HCT116 (cell line): Measurements from ENCODE around the gene NAB2. TPM values are rescaled to one million over a fixed set of nuclear protein-coding genes. Genes with fewer than 3 reads are reported as not detected.

Source experiments
- ATAC-seq: fragments of 200-7000 bp; cut with Tn5 transposase; 2 replicates; pipeline ENCODE4 v1.9.1; 2020; ENCODE audit warnings: mild to moderate bottlenecking, moderate library complexity
- BruUV-seq: library from RNA; stranded (reverse); fragments of 400-500 nt; replicated peaks from 2 replicates; lab custom pipeline; 2021; lab: Mats Ljungman, UMichigan
- CTCF ChIA-PET: fragments of 300-600 bp; sonication (Branson Sonifier 250); formaldehyde crosslinking; loops from one replicate; lab custom pipeline; 2021; ENCODE audit warnings: antibody characterized with exemption; lab: Charles Lee
- POLR2A ChIA-PET: fragments of 300-600, 350-600 bp; sonication (Branson Sonifier 250); formaldehyde crosslinking; loops from one replicate; lab custom pipeline; 2021; ENCODE audit warnings: antibody characterized with exemption; lab: Charles Lee
- RAD21 ChIA-PET, 2 experiments: fragments of 300-600 bp; sonication (Branson Sonifier 250); formaldehyde crosslinking; loops; one replicate each; lab custom pipeline; 2023; ENCODE audit warnings: low total read pairs in 2 of 2; ENCODE audit not compliant: uncharacterized antibody in 2 of 2, unreplicated experiment in 2 of 2, low non-redundant PET in 1 of 2; lab: Charles Lee
- DNase-seq: peaks from one replicate; pipeline ENCODE4 v3.0.0-alpha.2; 2010; ENCODE audit warnings: low read depth, low spot score
- H2AFZ ChIP-seq: fragments of 200-600 bp; shearing (Covaris generic), sonication (generic); 2 replicates; pipeline ENCODE4 v1.6.1; 2017; ENCODE audit warnings: low read depth, mixed run types, mixed read lengths, antibody characterized with exemption, low read length; ENCODE audit not compliant: poor library complexity, severe bottlenecking
- H3K27ac ChIP-seq: 2 replicates; pipeline ENCODE4 v1.5.1; 2012; ENCODE audit warnings: low read depth, low read length
- H3K27me3 ChIP-seq: fragments of 200-600 bp; sonication (generic); 2 replicates; pipeline ENCODE4 v1.6.1; 2016; ENCODE audit warnings: mixed run types, low read length, mixed read lengths; ENCODE audit not compliant: insufficient read depth
- H3K36me3 ChIP-seq, 2 experiments: fragments of 200-500 bp in 1 of 2; fragments of 200-600 bp in 1 of 2; sonication (Bioruptor generic) in 1 of 2; sonication (generic) in 1 of 2; 2 replicates each; pipeline versions ENCODE4 v1.5.1 to v1.6.1; 2014 to 2016; ENCODE audit warnings: low read length in 2 of 2, inconsistent platforms in 1 of 2, mixed read lengths in 1 of 2, mixed run types in 1 of 2; ENCODE audit not compliant: insufficient read depth in 2 of 2, control insufficient read depth in 1 of 2
- H3K4me1 ChIP-seq, 2 experiments: fragments of 200-600 bp in 1 of 2; sonication (generic) in 1 of 2; 2 replicates each; pipeline versions ENCODE4 v1.5.1 to v1.6.1; 2012 to 2017; ENCODE audit warnings: low read length in 2 of 2, inconsistent platforms in 1 of 2, mild to moderate bottlenecking in 1 of 2, mixed read lengths in 1 of 2, mixed run types in 1 of 2, moderate library complexity in 1 of 2; ENCODE audit not compliant: insufficient read depth in 2 of 2, control insufficient read depth in 1 of 2
- H3K4me2 ChIP-seq: fragments of 200-600 bp; sonication (generic); 2 replicates; pipeline ENCODE4 v1.6.1; 2017; ENCODE audit warnings: mixed run types, low read length, mixed read lengths
- H3K4me3 ChIP-seq, 2 experiments: fragments of 200-600 bp in 1 of 2; sonication (generic) in 1 of 2; replicated peaks in 1 of 2; 2 replicates each; pipeline ENCODE4 v1.5.1; 2011 to 2016; ENCODE audit warnings: low read length in 2 of 2, control low read depth in 1 of 2, low read depth in 1 of 2, mild to moderate bottlenecking in 1 of 2, mixed read lengths in 1 of 2, mixed run types in 1 of 2
- H3K79me2 ChIP-seq: fragments of 200-600 bp; sonication (generic); 2 replicates; pipeline ENCODE4 v1.6.1; 2017; ENCODE audit warnings: mild to moderate bottlenecking, mixed run types, low read length, moderate library complexity, mixed read lengths; ENCODE audit not compliant: insufficient read depth
- H3K9ac ChIP-seq: fragments of 200-600 bp; sonication (generic); 2 replicates; pipeline ENCODE4 v1.6.1; 2016; ENCODE audit warnings: low read length, mixed read lengths
- H3K9me2 ChIP-seq: fragments of 200-600 bp; sonication (generic), shearing (Covaris generic); 2 replicates; pipeline ENCODE4 v1.6.1; 2017; ENCODE audit warnings: mixed run types, mild to moderate bottlenecking, moderate library complexity; ENCODE audit not compliant: insufficient read depth
- H3K9me3 ChIP-seq, 2 experiments: fragments of 200-500 bp in 1 of 2; fragments of 200-600 bp in 1 of 2; sonication (Bioruptor generic) in 1 of 2; sonication (generic) in 1 of 2; 2 replicates each; pipeline ENCODE4 v1.6.1; 2014 to 2017; ENCODE audit warnings: low read length in 2 of 2, mixed read lengths in 2 of 2, inconsistent platforms in 1 of 2, low read depth in 1 of 2, mild to moderate bottlenecking in 1 of 2, mixed run types in 1 of 2, moderate library complexity in 1 of 2; ENCODE audit not compliant: control insufficient read depth in 1 of 2, insufficient read depth in 1 of 2
- H4K20me1 ChIP-seq: fragments of 200-600 bp; sonication (generic), shearing (Covaris generic); 2 replicates; pipeline ENCODE4 v1.6.1; 2017; ENCODE audit warnings: mixed run types, mild to moderate bottlenecking, moderate library complexity; ENCODE audit not compliant: insufficient read depth
- ATF3 ChIP-seq: IDR thresholded peaks from 2 replicates; pipeline ENCODE4 v1.6.1; 2012
- CBX3 ChIP-seq: IDR thresholded peaks from 2 replicates; pipeline ENCODE4 v1.6.1; 2012; ENCODE audit warnings: low read depth
- CEBPB ChIP-seq: IDR thresholded peaks from 2 replicates; pipeline ENCODE4 v1.6.1; 2012; ENCODE audit warnings: low read depth
- CTCF ChIP-seq, 3 experiments: fragments of 200-600 bp in 1 of 3; sonication (generic) in 1 of 3; IDR thresholded peaks in 2 of 3; conservative IDR thresholded peaks in 1 of 3; 2 replicates each; pipeline ENCODE4 v1.5.1; 2012 to 2017; ENCODE audit warnings: low read depth in 2 of 3, low read length in 2 of 3, antibody characterized with exemption in 1 of 3, borderline replicate concordance in 1 of 3, control low read depth in 1 of 3, mild to moderate bottlenecking in 1 of 3, mixed read lengths in 1 of 3, mixed run types in 1 of 3, moderate library complexity in 1 of 3; ENCODE audit not compliant: insufficient read depth in 1 of 3
- ELF1 ChIP-seq: IDR thresholded peaks from 2 replicates; pipeline ENCODE4 v1.6.1; 2012; ENCODE audit warnings: low read depth, borderline replicate concordance
- EZH2 ChIP-seq: fragments of 200-600 bp; sonication (generic); IDR thresholded peaks from 2 replicates; pipeline ENCODE4 v1.6.1; 2017; ENCODE audit warnings: antibody characterized with exemption, mixed run types
- EZH2phosphoT487 ChIP-seq: fragments of 200-600 bp; IDR thresholded peaks from 2 replicates; pipeline ENCODE4 v1.6.1; 2018; ENCODE audit warnings: antibody characterized with exemption, borderline replicate concordance
- FOSL1 ChIP-seq: IDR thresholded peaks from 2 replicates; pipeline ENCODE4 v1.6.1; 2012; ENCODE audit warnings: low read depth
- MAX ChIP-seq: IDR thresholded peaks from 2 replicates; pipeline ENCODE4 v1.6.1; 2012
- POLR2AphosphoS5 ChIP-seq: IDR thresholded peaks from 2 replicates; pipeline ENCODE4 v1.6.1; 2011; ENCODE audit warnings: mild to moderate bottlenecking, low read depth, low read length, moderate library complexity
- REST ChIP-seq: IDR thresholded peaks from 2 replicates; pipeline ENCODE4 v1.6.1; 2012; ENCODE audit warnings: low read depth
- SP1 ChIP-seq: IDR thresholded peaks from 2 replicates; pipeline ENCODE4 v1.6.1; 2012; ENCODE audit warnings: low read depth
- SRF ChIP-seq: IDR thresholded peaks from 2 replicates; pipeline ENCODE4 v1.6.1; 2012; ENCODE audit warnings: low read depth
- TCF7L2 ChIP-seq: IDR thresholded peaks from 2 replicates; pipeline ENCODE4 v1.7.0; 2011; ENCODE audit warnings: borderline replicate concordance, inconsistent platforms; ENCODE audit not compliant: insufficient read depth, insufficient read length; ENCODE audit errors: extremely low read depth
- YY1 ChIP-seq: IDR thresholded peaks from 2 replicates; pipeline ENCODE4 v1.6.1; 2011; ENCODE audit warnings: low read length, low read depth, moderate library complexity, mild to moderate bottlenecking; ENCODE audit not compliant: insufficient replicate concordance; ENCODE audit errors: extremely low read depth
- ZNF274 ChIP-seq: fragments of 200-500 bp; sonication (Bioruptor generic); IDR thresholded peaks from 2 replicates; pipeline ENCODE4 v1.6.1; 2014; ENCODE audit warnings: mild to moderate bottlenecking, low read depth, low read length, inconsistent platforms
- intact Hi-C: fragments of 100-400 bp; cut with micrococcal nuclease; formaldehyde crosslinking; loops from 2 replicates; pipeline ENCODE4 v1.10.0; 2022
- total RNA-seq: library from RNA; stranded (reverse); gene quantifications from one replicate; pipeline ENCODE4 v1.2.1, GENCODE V29; 2021; ENCODE audit not compliant: unreplicated experiment

The NAB2 gene
- total RNA-seq, 1 experiment from 2014 or later, result 77.1 TPM

GRCh38 chr12:57046947-57047890 lies 41.7 kb upstream of the NAB2 start:
- H4K20me1 ChIP-seq, result no peaks in the 10 kb centered on the region
- ATAC-seq (no peak), DNase-seq (no peak)
- peaks cover 4 to 26% of the 10 kb centered on the region in 2 experiments for H3K4me1 ChIP-seq
- H3K4me2 ChIP-seq, result no peak overlapping the region
- no peak overlapping the region for H3K4me3 ChIP-seq
- H3K27ac ChIP-seq, result no peak overlapping the region
- H3K27me3 ChIP-seq, result peaks cover 6% of the 10 kb centered on the region; the same call in 1 of the 2 replicates
- no peaks in the 10 kb centered on the region for H3K36me3 ChIP-seq
- ChIA-PET CTCF (no interaction called here), POLR2A (interaction anchor here (1.5 kb wide), 1 partner anchor 41 kb away, joined by 3 read pairs; no protein-coding TSS in a partner anchor), RAD21 (no interaction called here)
- H3K9me3 ChIP-seq, result no peaks in the 10 kb centered on the region
- intact Hi-C loops, result no loop called here
- no TSS peak for BruUV-seq
- TF ChIP-seq REST (no peak), SP1 (no peak), CEBPB (no peak), FOSL1 (no peak), CTCF (IDR thresholded peaks at IDR 0.05 in 2 of 3, conservative IDR thresholded peaks at IDR 0.05 in 1 of 3; ENCODE audit: borderline replicate concordance in 1 of 3, insufficient read depth in 1 of 3, low read depth in 2 of 3, low read length in 2 of 3) (no peak), EZH2 (no peak), TCF7L2 (no peak), POLR2AphosphoS5 (no peak), ZNF274 (no peak), ELF1 (no peak), SRF (no peak), MAX (no peak), EZH2phosphoT487 (no peak), ATF3 (no peak), YY1 (no peak), CBX3 (no peak)
- H2AFZ ChIP-seq, result no peak overlapping the region
- no peaks in the 10 kb centered on the region for H3K9me2 ChIP-seq
- H3K79me2 ChIP-seq, result no peaks in the 10 kb centered on the region
- no peak overlapping the region for H3K9ac ChIP-seq
